Naive thymus-derived CD8-positive, alpha-beta T cell (primary cell): Measurements from ENCODE around the gene PRELP. TPM values are rescaled to one million over a fixed set of nuclear protein-coding genes. Genes with fewer than 3 reads are reported as not detected.
"Not testable (repeated sequence)": the region's sequence is repeated elsewhere in the genome, so short reads cannot be mapped to it uniquely, and the experiment has no call there.

Experiments used
- ATAC-seq, 2 donors: fragments of 150-1000 bp; cut with Tn5 transposase in 1 of 2; sonication (Bioruptor Pico), chemical (Tn5 transposase) in 1 of 2; 1 replicate in 1 of 2; 2 replicates in 1 of 2; pipeline ENCODE4 v1.10.0; 2021; ENCODE audit warnings: mild to moderate bottlenecking in 2 of 2, moderate library complexity in 2 of 2
- POLR2A ChIA-PET: fragments of 350-600 bp; sonication (Branson Sonifier 250); formaldehyde crosslinking; loops from one replicate; lab custom pipeline; 2021; ENCODE audit warnings: antibody characterized with exemption; lab: Charles Lee
- DNase-seq, 10 donors: peaks; one replicate each; pipeline versions ENCODE4 v3.0.0 to v3.0.0-alpha.2; 2020 to 2022
- H3K27ac Mint-ChIP-seq, 10 donors: one replicate each; pipeline ENCODE4 v1.8.0; 2020 to 2022; ENCODE audit warnings: mild to moderate bottlenecking in 10 of 10, mixed read lengths in 10 of 10, moderate library complexity in 4 of 10, inconsistent platforms in 1 of 10
- H3K27me3 Mint-ChIP-seq, 5 donors: one replicate each; pipeline ENCODE4 v1.8.0; 2021 to 2022; ENCODE audit warnings: mixed read lengths in 5 of 5
- H3K36me3 Mint-ChIP-seq, 3 donors: one replicate each; pipeline ENCODE4 v1.8.0; 2020 to 2022; ENCODE audit warnings: mixed read lengths in 3 of 3, mild to moderate bottlenecking in 2 of 3, inconsistent platforms in 1 of 3
- H3K4me1 Mint-ChIP-seq, 4 donors: one replicate each; pipeline ENCODE4 v1.8.0; 2021 to 2022; ENCODE audit warnings: mixed read lengths in 4 of 4
- H3K4me3 Mint-ChIP-seq, 10 donors: one replicate each; pipeline ENCODE4 v1.8.0; 2020 to 2022; ENCODE audit warnings: mild to moderate bottlenecking in 10 of 10, mixed read lengths in 10 of 10, moderate library complexity in 6 of 10, inconsistent platforms in 1 of 10
- H3K9me3 Mint-ChIP-seq, 9 donors: one replicate each; pipeline ENCODE4 v1.8.0; 2020 to 2022; ENCODE audit warnings: mixed read lengths in 9 of 9, mild to moderate bottlenecking in 3 of 9, inconsistent platforms in 1 of 9, moderate library complexity in 1 of 9
- polyA plus RNA-seq, 3 donors: library from polyadenylated mRNA; unstranded; fragments of 300-500 nt; fragmentation: Illumina TruSeq; gene quantifications; one replicate each; pipeline ENCODE4 v1.2.3, GENCODE V29; 2021
- total RNA-seq, 8 experiments: library from RNA in 2 of 8; stranded (reverse) in 2 of 8; gene quantifications; one replicate each; pipeline ENCODE4 v1.2.3 and lab custom pipeline; 2021 to 2026

The PRELP gene
- total and polyA plus RNA-seq, 5 experiments from 2014 or later = not detected

GRCh38 chr1:203458078-203458477 lies 17.5 kb upstream of the PRELP start:
- ATAC-seq = no peak
- Mint-ChIP-seq H3K27me3 (peaks cover 4 to 33% (median 19%) of the 10 kb centered on the region in 5 donors), H3K27ac (no peak overlapping the region), H3K36me3 (no peaks in the 10 kb centered on the region), H3K4me1 (peaks cover 0 to 19% (median 0%) of the 10 kb centered on the region in 4 donors), H3K9me3 (no peaks in the 10 kb centered on the region), H3K4me3 (no peak overlapping the region)
- POLR2A ChIA-PET = no interaction called here
- no peak for DNase-seq

GRCh38 chr1:203459671-203460201 lies 15.9 kb upstream of the PRELP start:
- POLR2A ChIA-PET = no interaction called here

GRCh38 chr1:203461717-203462116 lies 13.9 kb upstream of the PRELP start:
- Mint-ChIP-seq H3K4me3 (peak overlapping the region in 1 of 10 donors; percentile 13), H3K36me3 (no peaks in the 10 kb centered on the region), H3K9me3 (no peaks in the 10 kb centered on the region), H3K4me1 (peaks cover 0 to 19% (median 0%) of the 10 kb centered on the region in 4 donors), H3K27ac (no peak overlapping the region), H3K27me3 (peaks cover 11 to 48% (median 13%) of the 10 kb centered on the region in 5 donors)
- POLR2A ChIA-PET = no interaction called here
- ATAC-seq = no peak
- DNase-seq = no peak

More at GRCh38 chr1:203459671-203460201, 15.9 kb upstream of the PRELP start:
- H3K4me1 Mint-ChIP-seq = peaks cover 0 to 19% (median 0%) of the 10 kb centered on the region in 4 donors
- no peak overlapping the region for H3K4me3 Mint-ChIP-seq
- no peaks in the 10 kb centered on the region for H3K9me3 Mint-ChIP-seq
- peaks cover 11 to 44% (median 16%) of the 10 kb centered on the region in 5 donors for H3K27me3 Mint-ChIP-seq
- no peaks in the 10 kb centered on the region for H3K36me3 Mint-ChIP-seq
- ATAC-seq (no peak), DNase-seq (no peak)
- peak overlapping the region in 1 of 10 donors; percentile 15 for H3K27ac Mint-ChIP-seq

GRCh38 chr1:203462143-203462542 lies 13.5 kb upstream of the PRELP start:
- Mint-ChIP-seq H3K27ac (no peak overlapping the region), H3K4me3 (no peak overlapping the region), H3K4me1 (peaks cover 0 to 19% (median 0%) of the 10 kb centered on the region in 4 donors), H3K36me3 (no peaks in the 10 kb centered on the region), H3K9me3 (no peaks in the 10 kb centered on the region), H3K27me3 (peaks cover 11 to 52% (median 15%) of the 10 kb centered on the region in 5 donors)
- ATAC-seq (no peak), DNase-seq (no peak)
- POLR2A ChIA-PET = no interaction called here

- POLR2A ChIA-PET = no interaction called here
- peaks cover 0 to 19% (median 0%) of the 10 kb centered on the region in 4 donors for H3K4me1 Mint-ChIP-seq
Observed at GRCh38 chr1:203462878-203463277, 12.7 kb upstream of the PRELP start.

GRCh38 chr1:203463469-203464062 lies 12.0 kb upstream of the PRELP start:
- H3K36me3 Mint-ChIP-seq = no peaks in the 10 kb centered on the region
- POLR2A ChIA-PET = no interaction called here
- DNase-seq = no peak
- no peaks in the 10 kb centered on the region for H3K9me3 Mint-ChIP-seq
- no peak for ATAC-seq
- H3K27ac Mint-ChIP-seq = no peak overlapping the region
- H3K4me3 Mint-ChIP-seq = no peak overlapping the region
- peaks cover 11 to 66% (median 21%) of the 10 kb centered on the region in 5 donors for H3K27me3 Mint-ChIP-seq
- peaks cover 0 to 19% (median 0%) of the 10 kb centered on the region in 4 donors for H3K4me1 Mint-ChIP-seq

More at GRCh38 chr1:203462878-203463277, 12.7 kb upstream of the PRELP start:
- no peak overlapping the region for H3K4me3 Mint-ChIP-seq
- ATAC-seq (no peak), DNase-seq (no peak)
- no peaks in the 10 kb centered on the region for H3K36me3 Mint-ChIP-seq
- peaks cover 11 to 59% (median 20%) of the 10 kb centered on the region in 5 donors for H3K27me3 Mint-ChIP-seq
- no peak overlapping the region for H3K27ac Mint-ChIP-seq
- H3K9me3 Mint-ChIP-seq = no peaks in the 10 kb centered on the region

- Mint-ChIP-seq H3K27ac (no peak overlapping the region), H3K27me3 (peaks cover 11 to 73% (median 22%) of the 10 kb centered on the region in 5 donors), H3K4me3 (no peak overlapping the region), H3K36me3 (no peaks in the 10 kb centered on the region), H3K9me3 (no peaks in the 10 kb centered on the region), H3K4me1 (peaks cover 0 to 19% (median 0%) of the 10 kb centered on the region in 4 donors)
- ATAC-seq = no peak
- DNase-seq = no peak
- POLR2A ChIA-PET = no interaction called here
Observed at GRCh38 chr1:203464226-203464625, 11.4 kb upstream of the PRELP start.

- H3K27me3 Mint-ChIP-seq = peaks cover 11 to 72% (median 22%) of the 10 kb centered on the region in 5 donors
- DNase-seq (no peak), ATAC-seq (no peak)
- no peaks in the 10 kb centered on the region for H3K9me3 Mint-ChIP-seq
- H3K4me1 Mint-ChIP-seq = peaks cover 0 to 15% (median 0%) of the 10 kb centered on the region in 4 donors
- POLR2A ChIA-PET = interaction anchor here (0.6 kb wide), 1 partner anchor 9 kb away, joined by 3 read pairs; no protein-coding TSS in a partner anchor
- no peaks in the 10 kb centered on the region for H3K36me3 Mint-ChIP-seq
- H3K27ac Mint-ChIP-seq = peak overlapping the region in 1 of 10 donors; percentile 42
- no peak overlapping the region for H3K4me3 Mint-ChIP-seq
Observed at GRCh38 chr1:203464743-203465142, 10.9 kb upstream of the PRELP start.

- Mint-ChIP-seq H3K27ac (peak overlapping the region in 1 of 10 donors; percentile 42), H3K27me3 (peaks cover 8 to 70% (median 25%) of the 10 kb centered on the region in 5 donors), H3K4me3 (no peak overlapping the region), H3K9me3 (no peaks in the 10 kb centered on the region), H3K4me1 (peaks cover 0 to 12% (median 0%) of the 10 kb centered on the region in 4 donors), H3K36me3 (no peaks in the 10 kb centered on the region)
- DNase-seq (no peak), ATAC-seq (no peak)
- POLR2A ChIA-PET = interaction anchor here (0.6 kb wide), 1 partner anchor 9 kb away, joined by 3 read pairs; no protein-coding TSS in a partner anchor
Observed at GRCh38 chr1:203465146-203465798, 10.3 kb upstream of the PRELP start.

GRCh38 chr1:203465948-203466347 lies 9.7 kb upstream of the PRELP start:
- Mint-ChIP-seq H3K4me3 (no peak overlapping the region), H3K27me3 (peaks cover 5 to 67% (median 22%) of the 10 kb centered on the region in 5 donors), H3K4me1 (peaks cover 0 to 10% (median 0%) of the 10 kb centered on the region in 4 donors), H3K9me3 (no peaks in the 10 kb centered on the region), H3K27ac (peak overlapping the region in 1 of 10 donors; percentile 38), H3K36me3 (no peaks in the 10 kb centered on the region)
- POLR2A ChIA-PET = interaction anchor here (0.7 kb wide), 1 partner anchor 198 kb away, joined by 3 read pairs; no protein-coding TSS in a partner anchor
- no peak for DNase-seq
- ATAC-seq = no peak

GRCh38 chr1:203466906-203467549 lies 8.6 kb upstream of the PRELP start:
- H3K9me3 Mint-ChIP-seq, ATAC-seq, H3K4me1 Mint-ChIP-seq, POLR2A ChIA-PET, H3K4me3 Mint-ChIP-seq, H3K36me3 Mint-ChIP-seq, DNase-seq: not testable (repeated sequence)
- Mint-ChIP-seq H3K27me3 (peaks cover 0 to 57% (median 19%) of the 10 kb centered on the region in 5 donors), H3K27ac (peak overlapping the region in 1 of 10 donors; percentile 31)

- ATAC-seq (no peak), DNase-seq (no peak)
- no peaks in the 10 kb centered on the region for H3K9me3 Mint-ChIP-seq
- POLR2A ChIA-PET = no interaction called here
- no peaks in the 10 kb centered on the region for H3K36me3 Mint-ChIP-seq
- no peaks in the 10 kb centered on the region for H3K4me1 Mint-ChIP-seq
- peaks cover 0 to 55% (median 19%) of the 10 kb centered on the region in 5 donors for H3K27me3 Mint-ChIP-seq
- H3K27ac Mint-ChIP-seq = peak overlapping the region in 1 of 10 donors; percentile 71
- H3K4me3 Mint-ChIP-seq = no peak overlapping the region
Observed at GRCh38 chr1:203467550-203467921, 8.1 kb upstream of the PRELP start.
